Keratinocyte (primary cell): ENCODE data around the gene CUL2. TPM values are rescaled to one million over a fixed set of nuclear protein-coding genes. Genes with fewer than 3 reads are reported as not detected.

Source experiments
- DNase-seq: peaks from one replicate; pipeline ENCODE4 v3.0.0-alpha.2; 2011; ENCODE audit warnings: low read depth, missing footprints, low spot score
- FAIRE-seq: peaks from 2 replicates; lab custom pipeline; 2011; peaks lifted over from hg19 to GRCh38; lab: Jason Lieb, UNC
- H2AFZ ChIP-seq: 2 replicates; pipeline ENCODE4 v1.6.0; 2012; ENCODE audit warnings: low read length, control low read depth, inconsistent platforms; ENCODE audit not compliant: control insufficient read depth
- H3K27ac ChIP-seq: 2 replicates; pipeline ENCODE4 v1.5.1; 2011; ENCODE audit warnings: low read length; ENCODE audit not compliant: control insufficient read depth, insufficient read depth
- H3K27me3 ChIP-seq: 3 replicates; pipeline ENCODE4 v1.6.0; 2011; ENCODE audit warnings: low read length; ENCODE audit not compliant: control insufficient read depth, insufficient read depth; ENCODE audit errors: extremely low read depth
- H3K36me3 ChIP-seq, 2 experiments: 2 replicates in 1 of 2; 3 replicates in 1 of 2; pipeline ENCODE4 v1.5.1; 2011; ENCODE audit warnings: low read length in 2 of 2, mild to moderate bottlenecking in 1 of 2; ENCODE audit not compliant: control insufficient read depth in 2 of 2, insufficient read depth in 2 of 2; ENCODE audit errors: extremely low read depth in 1 of 2
- H3K4me1 ChIP-seq: 3 replicates; pipeline ENCODE4 v1.5.1; 2011; ENCODE audit warnings: low read length; ENCODE audit not compliant: control insufficient read depth, insufficient read depth; ENCODE audit errors: extremely low read depth
- H3K4me2 ChIP-seq: 3 replicates; pipeline ENCODE4 v1.6.0; 2011; ENCODE audit warnings: low read depth, low read length; ENCODE audit not compliant: control insufficient read depth, insufficient read depth; ENCODE audit errors: extremely low read depth
- H3K4me3 ChIP-seq, 3 experiments: fragments of 200-600 bp in 1 of 3; sonication (generic) in 1 of 3; 2 replicates in 2 of 3; 3 replicates in 1 of 3; pipeline ENCODE4 v1.5.1; 2011 to 2016; ENCODE audit warnings: low read length in 3 of 3, mild to moderate bottlenecking in 3 of 3, control low read depth in 2 of 3, inconsistent platforms in 1 of 3, low read depth in 1 of 3, mixed read lengths in 1 of 3, mixed run types in 1 of 3, moderate library complexity in 1 of 3; ENCODE audit not compliant: control insufficient read depth in 2 of 3, insufficient read depth in 2 of 3; ENCODE audit errors: extremely low read depth in 1 of 3
- H3K79me2 ChIP-seq: 2 replicates; pipeline ENCODE4 v1.6.0; 2012; ENCODE audit warnings: low read length; ENCODE audit not compliant: control insufficient read depth, insufficient read depth
- H3K9ac ChIP-seq: 3 replicates; pipeline ENCODE4 v1.6.0; 2011; ENCODE audit warnings: low read length; ENCODE audit not compliant: control insufficient read depth, insufficient read depth; ENCODE audit errors: extremely low read depth
- H3K9me1 ChIP-seq: 3 replicates; pipeline ENCODE4 v1.6.0; 2011; ENCODE audit warnings: low read length; ENCODE audit not compliant: control insufficient read depth, insufficient read depth; ENCODE audit errors: extremely low read depth
- H3K9me3 ChIP-seq: 2 replicates; pipeline ENCODE4 v1.5.1; 2012; ENCODE audit warnings: low read depth, low read length; ENCODE audit not compliant: control insufficient read depth
- H4K20me1 ChIP-seq: 3 replicates; pipeline ENCODE4 v1.6.0; 2011; ENCODE audit warnings: low read length; ENCODE audit not compliant: control insufficient read depth, insufficient read depth; ENCODE audit errors: extremely low read depth
- EZH2 ChIP-seq: IDR thresholded peaks from one replicate; pipeline ENCODE4 v1.6.1; 2012; ENCODE audit warnings: inconsistent platforms, mild to moderate bottlenecking, low read length, moderate library complexity
- dilution Hi-C: fragments of 300-500 bp; cut with MboI; formaldehyde crosslinking; loops from one replicate; pipeline ENCODE4 v1.7.0; 2020; ENCODE audit warnings: low sequenced_read_pairs; ENCODE audit not compliant: extremely low pct_ligation_motif_present
- polyA plus RNA-seq, 5 experiments: library from polyadenylated mRNA; depleted of rRNA in 3 of 5; stranded (reverse) in 3 of 5; stranded (forward) in 1 of 5; unstranded in 1 of 5; fragments of >200 nt; gene quantifications; 1 replicate in 1 of 5; 2 replicates in 3 of 5; 3 replicates in 1 of 5; pipeline versions ENCODE4 v1.2.1 to v1.2.3, GENCODE V29; 2011 to 2012; ENCODE audit warnings: missing spikeins in 2 of 5, low read depth in 1 of 5, low replicate concordance in 1 of 5
- TF ChIP-seq, protein P1 (sequence below), 3 experiments: IDR thresholded peaks in 1 of 3; conservative IDR thresholded peaks in 1 of 3; optimal IDR thresholded peaks in 1 of 3; 2 replicates in 2 of 3; 3 replicates in 1 of 3; pipeline versions ENCODE3 to v1.5.1; 2011; ENCODE audit warnings: low read length in 3 of 3, mild to moderate bottlenecking in 3 of 3, moderate library complexity in 2 of 3, control low read depth in 1 of 3, inconsistent platforms in 1 of 3; ENCODE audit not compliant: insufficient read depth in 2 of 3; ENCODE audit errors: extremely low read depth in 1 of 3

The CUL2 gene
- polyA plus RNA-seq, 1 donor (not counting 4 experiments of a cell fraction or from before 2014, with no cell fraction given) = 39.7 TPM

DNA sequence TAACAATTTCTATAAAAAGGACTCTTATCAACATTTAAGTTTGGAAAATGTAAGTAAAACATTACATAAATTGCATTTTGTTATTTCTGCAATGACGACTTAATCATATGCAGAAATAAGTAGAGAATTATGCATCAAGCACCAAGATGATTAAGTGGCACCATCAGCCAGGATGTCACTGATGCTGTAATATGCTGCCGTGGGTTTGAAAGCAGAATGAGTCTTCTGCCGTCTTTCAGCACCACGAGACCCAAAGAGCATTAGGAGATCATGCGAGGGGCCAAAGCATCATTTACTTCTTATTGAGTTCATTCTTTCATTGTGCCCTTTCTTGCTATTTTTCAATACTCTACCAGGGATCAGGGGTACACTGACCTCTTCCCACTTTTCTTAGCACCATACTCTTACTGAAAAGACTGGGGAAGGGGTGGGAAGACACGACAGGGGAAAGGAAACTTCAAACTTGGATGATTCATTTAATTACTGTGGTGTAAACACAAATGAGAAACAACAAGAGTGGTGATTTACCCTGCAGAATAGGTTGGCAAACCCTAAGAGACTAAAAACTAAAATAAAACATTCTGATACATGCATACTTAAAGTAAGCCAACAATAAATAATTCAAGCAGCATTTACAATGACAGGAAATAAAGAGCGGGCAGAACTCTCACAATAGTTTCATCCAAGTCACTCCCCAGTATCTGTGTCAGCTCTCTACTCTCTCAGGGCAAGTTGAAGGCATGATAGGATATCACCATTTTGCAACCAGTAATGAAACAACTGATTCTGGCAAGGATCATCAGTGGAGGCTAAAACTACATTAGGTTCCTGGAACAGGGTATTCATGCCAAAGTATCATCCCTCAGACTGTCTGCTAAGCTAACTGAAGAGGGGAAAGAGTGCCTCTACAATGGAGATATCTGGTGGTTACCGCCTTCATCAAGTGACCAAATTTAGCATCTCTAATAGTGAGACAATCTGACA lies 70.8 kb downstream of the CUL2 start:
- Histone ChIP-seq H3K9me3 (no peaks in the 10 kb centered on the region), H3K79me2 (no peaks in the 10 kb centered on the region), H3K9me1 (no peaks in the 10 kb centered on the region), H3K4me2 (no peak overlapping the region), H3K4me1 (peaks cover 7% of the 10 kb centered on the region), H3K27me3 (no peaks in the 10 kb centered on the region), H3K36me3 (peaks cover 2 to 11% of the 10 kb centered on the region in 2 experiments), H2AFZ (no peak overlapping the region), H3K27ac (no peak overlapping the region), H3K9ac (no peak overlapping the region), H3K4me3 (no peak overlapping the region), H4K20me1 (no peaks in the 10 kb centered on the region)
- no peak for DNase-seq
- dilution Hi-C loops = no loop called here
- FAIRE-seq = no peak
- TF ChIP-seq, protein P1, sequence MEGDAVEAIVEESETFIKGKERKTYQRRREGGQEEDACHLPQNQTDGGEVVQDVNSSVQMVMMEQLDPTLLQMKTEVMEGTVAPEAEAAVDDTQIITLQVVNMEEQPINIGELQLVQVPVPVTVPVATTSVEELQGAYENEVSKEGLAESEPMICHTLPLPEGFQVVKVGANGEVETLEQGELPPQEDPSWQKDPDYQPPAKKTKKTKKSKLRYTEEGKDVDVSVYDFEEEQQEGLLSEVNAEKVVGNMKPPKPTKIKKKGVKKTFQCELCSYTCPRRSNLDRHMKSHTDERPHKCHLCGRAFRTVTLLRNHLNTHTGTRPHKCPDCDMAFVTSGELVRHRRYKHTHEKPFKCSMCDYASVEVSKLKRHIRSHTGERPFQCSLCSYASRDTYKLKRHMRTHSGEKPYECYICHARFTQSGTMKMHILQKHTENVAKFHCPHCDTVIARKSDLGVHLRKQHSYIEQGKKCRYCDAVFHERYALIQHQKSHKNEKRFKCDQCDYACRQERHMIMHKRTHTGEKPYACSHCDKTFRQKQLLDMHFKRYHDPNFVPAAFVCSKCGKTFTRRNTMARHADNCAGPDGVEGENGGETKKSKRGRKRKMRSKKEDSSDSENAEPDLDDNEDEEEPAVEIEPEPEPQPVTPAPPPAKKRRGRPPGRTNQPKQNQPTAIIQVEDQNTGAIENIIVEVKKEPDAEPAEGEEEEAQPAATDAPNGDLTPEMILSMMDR (optimal IDR thresholded peaks at IDR 0.05 in 1 of 3, IDR thresholded peaks at IDR 0.05 in 1 of 3, conservative IDR thresholded peaks at IDR 0.05 in 1 of 3; ENCODE audit: extremely low read depth in 1 of 3, insufficient read depth in 2 of 3, low read length in 3 of 3) = no peak
- TF ChIP-seq EZH2 = no peak

DNA sequence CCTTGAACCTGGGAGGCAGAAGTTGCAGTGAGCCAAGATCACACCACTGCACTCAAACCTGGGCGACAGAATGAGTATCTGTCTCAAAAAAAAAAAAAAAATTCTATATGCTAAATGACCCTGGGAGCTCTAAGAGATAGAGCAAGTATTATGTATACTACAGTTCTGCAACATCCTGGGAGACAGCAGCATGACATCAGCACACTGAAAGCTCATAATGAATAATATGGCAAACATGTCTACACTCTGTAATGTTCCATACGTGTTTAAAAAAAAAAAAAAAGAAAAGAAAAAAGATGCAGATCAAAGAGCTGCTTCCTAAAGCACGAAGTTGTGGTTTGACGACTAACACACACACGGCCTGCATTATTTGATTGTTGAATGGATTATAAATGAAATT lies 72.5 kb downstream of the CUL2 start:
- peaks cover 2 to 13% of the 10 kb centered on the region in 2 experiments for H3K36me3 ChIP-seq
- H3K4me3 ChIP-seq = no peak overlapping the region
- H3K4me1 ChIP-seq = peaks cover 7% of the 10 kb centered on the region
- DNase-seq (no peak), FAIRE-seq (no peak)
- H2AFZ ChIP-seq = no peak overlapping the region
- no peaks in the 10 kb centered on the region for H3K27me3 ChIP-seq
- H4K20me1 ChIP-seq = no peaks in the 10 kb centered on the region
- TF ChIP-seq, protein P1 (optimal IDR thresholded peaks at IDR 0.05 in 1 of 3, IDR thresholded peaks at IDR 0.05 in 1 of 3, conservative IDR thresholded peaks at IDR 0.05 in 1 of 3; ENCODE audit: extremely low read depth in 1 of 3, insufficient read depth in 2 of 3, low read length in 3 of 3) = no peak
- TF ChIP-seq EZH2 = no peak
- no peaks in the 10 kb centered on the region for H3K79me2 ChIP-seq
- no peak overlapping the region for H3K4me2 ChIP-seq
- dilution Hi-C loops = no loop called here
- no peak overlapping the region for H3K9ac ChIP-seq
- H3K9me1 ChIP-seq = no peaks in the 10 kb centered on the region
- H3K9me3 ChIP-seq = no peaks in the 10 kb centered on the region
- H3K27ac ChIP-seq = no peak overlapping the region
